Stimulated activated CD4-positive, alpha-beta T cell treated with anti-CD3 and anti-CD28 coated beads, Interleukin-15, amount 100 ng/mL, for 24 hours (primary cell): Measurements from ENCODE around the gene PSG2.
"Not testable (repeated sequence)": the region's sequence is repeated elsewhere in the genome, so short reads cannot be mapped to it uniquely, and the experiment has no call there.

Experiments
- DNase-seq: peaks from one replicate; pipeline ENCODE4 v3.0.0-alpha.2; 2020

The PSG2 gene

GRCh38 chr19:43062418-43062817 is 20.1 kb downstream of the PSG2 start:
- not testable (repeated sequence) for DNase-seq

GRCh38 chr19:43061326-43061725 is 21.2 kb downstream of the PSG2 start:
- DNase-seq: not testable (repeated sequence)

GRCh38 chr19:43060254-43060653 is 22.2 kb downstream of the PSG2 start:
- not testable (repeated sequence) for DNase-seq

- not testable (repeated sequence) for DNase-seq
These were observed 23.0 kb downstream of the PSG2 start for GRCh38 chr19:43059482-43059881.

GRCh38 chr19:43058440-43058839 is 24.1 kb downstream of the PSG2 start:
- not testable (repeated sequence) for DNase-seq

- not testable (repeated sequence) for DNase-seq
These were observed 34.5 kb downstream of the PSG2 start for GRCh38 chr19:43047966-43048365.

- DNase-seq: not testable (repeated sequence)
These were observed 35.9 kb downstream of the PSG2 start for GRCh38 chr19:43046578-43046977.

GRCh38 chr19:43043492-43044180 is 38.9 kb downstream of the PSG2 start:
- not testable (repeated sequence) for DNase-seq

- not testable (repeated sequence) for DNase-seq
These were observed 50.9 kb downstream of the PSG2 start for GRCh38 chr19:43031645-43032044.

- no peak for DNase-seq
These were observed 53.6 kb downstream of the PSG2 start for GRCh38 chr19:43028866-43029265.

GRCh38 chr19:43027985-43028384 is 54.5 kb downstream of the PSG2 start:
- not testable (repeated sequence) for DNase-seq

- DNase-seq: not testable (repeated sequence)
These were observed 55.4 kb downstream of the PSG2 start for GRCh38 chr19:43027061-43027460.

- not testable (repeated sequence) for DNase-seq
These were observed 56.1 kb downstream of the PSG2 start, which contains the start of gene PSG11 for GRCh38 chr19:43026369-43026768. Gene PSG11, minus strand, starts transcription at chr19:43026469. Its CDS starts 97 bp downstream, at chr19:43026372.

- DNase-seq: not testable (repeated sequence)
These were observed 60.4 kb downstream of the PSG2 start for GRCh38 chr19:43022098-43022497.

- not testable (repeated sequence) for DNase-seq
These were observed 60.9 kb downstream of the PSG2 start for GRCh38 chr19:43021629-43022028.

- not testable (repeated sequence) for DNase-seq
These were observed 62.9 kb downstream of the PSG2 start for GRCh38 chr19:43019588-43019987.
